GM21423 (cell line): ENCODE results near the gene FAM177B.

Experiments used
- ATAC-seq: cut with Tn5 transposase; IDR thresholded peaks from one replicate; pipeline ENCODE4 v1.9.1; 2021; ENCODE audit warnings: mild to moderate bottlenecking, moderate library complexity; ENCODE audit not compliant: unreplicated experiment

Gene FAM177B

GRCh38 chr1:222784916-222785315, 47.9 kb downstream of the FAM177B start:
- no peak for ATAC-seq

- ATAC-seq: no peak
Measured at GRCh38 chr1:222785529-222785928, 48.5 kb downstream of the FAM177B start.

- ATAC-seq: no peak
Measured at GRCh38 chr1:222786121-222786520, 49.1 kb downstream of the FAM177B start.

GRCh38 chr1:222787729-222788128, 50.7 kb downstream of the FAM177B start:
- ATAC-seq: no peak

- peak; percentile 57 for ATAC-seq
Measured at GRCh38 chr1:222788402-222789156, 51.6 kb downstream of the FAM177B start.

- ATAC-seq: no peak
Measured at GRCh38 chr1:222790115-222790514, 53.1 kb downstream of the FAM177B start.

- no peak for ATAC-seq
Measured at GRCh38 chr1:222790520-222790919, 53.5 kb downstream of the FAM177B start.

- ATAC-seq: no peak
Measured at GRCh38 chr1:222791006-222791710, 54.2 kb downstream of the FAM177B start.

GRCh38 chr1:222792744-222793143, 55.7 kb downstream of the FAM177B start:
- no peak for ATAC-seq

GRCh38 chr1:222794656-222795474, 57.9 kb downstream of the FAM177B start:
- ATAC-seq: no peak

GRCh38 chr1:222798116-222798515, 61.1 kb downstream of the FAM177B start:
- ATAC-seq: no peak

- ATAC-seq: no peak
Measured at GRCh38 chr1:222798975-222799374, 62.0 kb downstream of the FAM177B start.
